Measurements from ENCODE around the gene DCAF17.
"Not testable (repeated sequence)": the region's sequence is repeated elsewhere in the genome, so short reads cannot be mapped to it uniquely, and the experiment has no call there.

Gene DCAF17

DNA sequence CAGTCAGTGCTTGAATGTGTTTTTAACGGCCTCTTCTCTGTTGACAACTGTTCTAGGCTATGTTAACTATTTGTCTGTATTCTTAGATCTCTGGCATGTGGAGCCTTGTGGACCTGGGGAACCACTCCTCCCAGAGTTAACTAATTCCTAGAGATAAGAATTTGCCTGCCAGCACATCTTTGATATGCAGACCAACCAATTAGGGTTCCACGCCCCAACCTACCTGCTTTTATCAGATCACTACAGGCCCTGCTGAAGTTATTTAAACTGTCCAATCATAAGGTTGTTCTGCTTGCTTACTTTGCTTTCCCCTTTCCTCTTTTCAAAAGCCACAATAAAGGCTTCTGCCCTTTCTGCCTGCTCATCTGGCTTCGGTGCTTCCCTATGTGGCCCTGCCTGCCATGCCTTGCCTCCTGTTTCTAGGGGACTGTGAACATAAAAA is 79.7 kb downstream of the DCAF17 start:
- peak; percentile 50 for DNase-seq (ENCODE audit: low spot score)

DNA sequence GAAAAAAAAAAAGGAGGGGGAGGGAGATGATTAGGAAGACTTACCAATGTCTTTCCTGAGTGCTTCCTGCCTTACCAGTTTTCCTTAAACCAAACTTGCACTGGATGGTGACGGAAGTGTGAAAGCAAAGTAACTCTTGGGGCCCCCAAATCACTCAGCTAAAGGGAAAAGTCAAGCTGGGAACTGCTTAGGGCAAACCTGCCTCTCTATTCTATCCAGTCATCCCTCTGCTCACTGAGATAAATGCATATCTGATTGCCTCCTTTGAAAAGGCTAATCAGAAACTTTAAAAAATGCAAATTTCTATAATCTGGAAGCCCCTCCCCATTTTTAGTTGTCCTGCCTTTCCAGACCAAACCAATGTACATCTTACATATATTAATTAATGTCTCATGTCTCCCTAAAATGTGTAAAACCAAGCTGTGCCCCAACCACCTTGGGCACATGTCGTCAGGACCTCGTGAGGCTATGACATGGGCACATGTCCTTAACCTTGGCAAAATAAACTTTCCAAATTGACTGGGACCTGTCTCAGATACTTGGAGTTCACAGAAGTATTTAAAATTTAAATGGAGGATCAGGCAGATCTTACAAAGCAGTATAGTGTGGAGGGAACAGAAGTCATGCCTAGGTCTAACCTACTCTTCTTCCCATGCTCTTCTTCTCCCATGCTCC is 81.0 kb downstream of the DCAF17 start:
- no peak for DNase-seq (ENCODE audit: low spot score)

DNA sequence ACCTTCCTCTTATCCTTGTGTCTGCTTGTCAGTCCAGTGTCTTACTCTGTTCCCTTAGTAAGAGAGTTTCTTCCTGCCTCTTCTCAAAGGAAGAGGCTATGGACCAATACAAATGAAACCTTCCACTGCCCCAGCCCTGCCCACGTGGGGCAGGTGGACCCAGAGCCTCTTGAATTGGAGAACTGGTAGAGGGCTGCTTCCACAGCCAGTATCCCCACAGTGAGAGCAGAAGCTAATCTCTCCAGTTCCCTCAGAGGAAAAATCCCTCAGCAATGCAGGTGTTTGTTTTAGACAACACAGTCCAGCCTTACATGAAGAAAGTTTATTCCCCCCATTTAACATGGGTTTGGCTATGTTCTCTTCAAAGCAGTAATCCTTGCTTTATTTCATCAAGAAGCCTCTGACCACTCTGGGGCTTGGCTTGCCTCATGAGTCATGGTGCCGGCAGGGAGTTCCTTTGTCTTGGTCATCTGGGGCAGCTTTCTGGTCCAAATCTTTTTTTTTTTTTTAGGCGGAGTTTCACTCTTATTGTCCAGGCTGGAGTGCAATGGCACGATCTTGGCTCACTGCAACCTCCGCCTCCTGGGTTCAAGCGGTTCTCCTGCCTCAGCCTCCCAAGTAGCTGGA is 81.8 kb downstream of the DCAF17 start:
- no peak for DNase-seq (ENCODE audit: low spot score)

DNA sequence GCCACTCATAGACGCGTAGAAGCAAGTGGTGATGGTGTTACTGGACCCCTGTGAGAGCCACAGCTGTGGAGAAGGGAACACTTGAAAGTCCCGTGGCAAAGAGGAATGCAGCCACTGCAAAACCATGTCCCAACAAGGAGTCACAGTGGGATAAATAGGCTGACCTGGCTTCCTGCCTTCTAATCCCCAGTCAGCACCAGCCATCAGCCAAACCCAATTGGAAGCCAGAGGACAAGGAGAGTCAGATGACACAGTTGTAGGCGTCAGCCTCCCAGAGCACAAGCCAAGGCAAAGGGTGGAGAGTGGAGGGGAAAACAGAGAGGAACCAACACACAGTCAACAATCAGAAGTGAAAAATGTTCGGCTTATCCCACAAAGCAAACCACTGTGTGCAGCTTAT is 82.8 kb downstream of the DCAF17 start:
- no peak for DNase-seq (ENCODE audit: low spot score)

DNA sequence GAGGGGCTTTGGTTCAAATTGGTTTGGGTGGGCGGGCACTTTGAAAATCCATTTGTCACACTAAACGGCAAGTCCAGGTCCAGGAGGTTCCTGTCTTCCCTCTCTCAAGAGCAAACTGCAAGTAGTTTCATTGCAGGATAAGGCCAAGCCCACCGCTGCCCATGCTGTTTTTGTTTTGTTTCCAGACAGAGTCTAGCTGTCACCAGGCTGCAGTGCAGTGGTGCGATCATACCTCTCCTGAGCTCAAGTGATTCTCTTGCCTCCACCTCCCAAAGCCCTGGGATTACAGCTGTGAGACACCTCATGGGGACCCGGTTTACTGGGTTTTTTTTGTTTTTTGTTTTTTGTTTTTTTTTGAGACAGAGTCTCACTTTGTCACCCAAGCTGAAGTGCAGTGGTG is 86.4 kb downstream of the DCAF17 start:
- no peak for DNase-seq (ENCODE audit: low spot score)

DNA sequence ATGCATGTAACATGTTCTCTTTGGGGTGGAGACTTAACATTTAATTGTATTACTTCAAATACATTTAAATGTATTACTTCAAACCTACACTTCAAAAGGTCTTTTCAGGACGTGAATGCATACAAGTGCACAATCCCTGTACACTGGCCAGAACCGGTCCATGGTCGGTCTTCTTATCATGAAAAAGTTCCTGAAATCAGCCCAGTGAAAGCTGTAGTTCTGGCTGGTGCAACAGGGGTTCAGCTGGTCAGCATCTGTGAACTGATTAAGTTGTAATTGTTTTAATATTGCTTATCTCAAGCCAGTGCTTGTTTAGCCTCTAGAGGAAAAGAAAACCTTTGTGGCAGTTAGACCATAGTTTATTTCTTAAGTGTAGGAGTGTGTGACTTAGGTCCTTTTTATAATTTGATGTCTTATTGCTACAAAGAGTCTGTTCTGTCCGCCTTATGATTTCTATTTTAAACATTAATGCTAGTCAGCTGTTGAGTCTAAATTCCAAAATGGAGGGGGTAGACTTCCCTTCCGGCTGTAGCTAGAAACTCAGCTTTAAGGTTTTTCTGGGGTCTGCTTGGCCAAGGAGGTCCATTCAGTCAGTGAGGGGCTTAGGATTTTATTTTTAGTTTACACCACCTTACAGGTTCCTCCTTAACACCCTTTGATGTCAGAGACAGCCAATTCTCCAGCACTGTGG is 87.5 kb downstream of the DCAF17 start:
- no peak for DNase-seq (ENCODE audit: low spot score)

DNA sequence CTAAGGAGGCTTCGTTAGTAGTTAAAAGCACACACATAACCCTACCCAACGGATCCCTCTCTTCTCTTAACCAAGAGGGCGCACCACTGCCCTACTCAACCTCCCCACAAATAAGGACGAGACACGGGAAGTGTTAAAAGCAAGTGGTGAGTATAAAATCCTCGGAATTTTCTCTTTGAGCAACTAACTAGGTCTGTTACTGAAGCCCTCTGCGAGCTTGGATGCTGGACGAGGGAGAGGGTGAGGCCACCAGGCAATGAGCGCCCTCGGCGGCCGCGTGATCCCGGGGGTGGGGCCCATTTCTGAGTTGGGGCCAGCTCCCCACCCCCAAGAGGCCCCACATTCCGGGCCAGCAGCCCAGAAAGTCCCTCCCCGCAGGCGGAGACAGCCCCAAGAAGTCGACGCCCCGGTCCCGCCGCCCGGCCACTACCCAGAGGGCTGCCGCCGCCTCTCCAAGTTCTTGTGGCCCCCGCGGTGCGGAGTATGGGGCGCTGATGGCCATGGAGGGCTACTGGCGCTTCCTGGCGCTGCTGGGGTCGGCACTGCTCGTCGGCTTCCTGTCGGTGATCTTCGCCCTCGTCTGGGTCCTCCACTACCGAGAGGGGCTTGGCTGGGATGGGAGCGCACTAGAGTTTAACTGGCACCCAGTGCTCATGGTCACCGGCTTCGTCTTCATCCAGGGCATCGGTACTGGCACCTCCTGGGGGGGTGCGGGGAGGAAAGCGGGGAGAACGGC is 88.2 kb downstream of the DCAF17 start, which contains the start of gene CYBRD1:
CYBRD1 (plus strand) TSS at position 423 of the 736 bp plus-strand sequence; CDS start at position 495, 72 bp downstream.
- peak; percentile 66 for DNase-seq (ENCODE audit: low spot score)

DNA sequence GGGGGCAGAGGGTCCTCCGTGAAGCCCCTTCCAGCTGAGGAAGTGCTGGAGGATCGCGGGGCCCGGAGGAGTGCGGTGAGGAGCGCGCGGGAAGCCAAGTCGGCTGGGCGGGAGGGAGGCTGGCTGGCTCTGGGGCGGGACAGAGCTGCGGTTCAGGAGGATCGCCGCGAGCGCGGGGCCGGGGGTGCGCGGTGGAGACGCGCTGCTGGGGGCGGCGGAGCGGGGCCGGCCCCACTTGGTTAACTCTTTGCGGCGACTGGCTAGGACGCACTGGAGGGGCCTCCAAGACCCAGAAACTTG is 88.7 kb downstream of the DCAF17 start:
- DNase-seq (ENCODE audit: low spot score): peak; percentile 14

DNA sequence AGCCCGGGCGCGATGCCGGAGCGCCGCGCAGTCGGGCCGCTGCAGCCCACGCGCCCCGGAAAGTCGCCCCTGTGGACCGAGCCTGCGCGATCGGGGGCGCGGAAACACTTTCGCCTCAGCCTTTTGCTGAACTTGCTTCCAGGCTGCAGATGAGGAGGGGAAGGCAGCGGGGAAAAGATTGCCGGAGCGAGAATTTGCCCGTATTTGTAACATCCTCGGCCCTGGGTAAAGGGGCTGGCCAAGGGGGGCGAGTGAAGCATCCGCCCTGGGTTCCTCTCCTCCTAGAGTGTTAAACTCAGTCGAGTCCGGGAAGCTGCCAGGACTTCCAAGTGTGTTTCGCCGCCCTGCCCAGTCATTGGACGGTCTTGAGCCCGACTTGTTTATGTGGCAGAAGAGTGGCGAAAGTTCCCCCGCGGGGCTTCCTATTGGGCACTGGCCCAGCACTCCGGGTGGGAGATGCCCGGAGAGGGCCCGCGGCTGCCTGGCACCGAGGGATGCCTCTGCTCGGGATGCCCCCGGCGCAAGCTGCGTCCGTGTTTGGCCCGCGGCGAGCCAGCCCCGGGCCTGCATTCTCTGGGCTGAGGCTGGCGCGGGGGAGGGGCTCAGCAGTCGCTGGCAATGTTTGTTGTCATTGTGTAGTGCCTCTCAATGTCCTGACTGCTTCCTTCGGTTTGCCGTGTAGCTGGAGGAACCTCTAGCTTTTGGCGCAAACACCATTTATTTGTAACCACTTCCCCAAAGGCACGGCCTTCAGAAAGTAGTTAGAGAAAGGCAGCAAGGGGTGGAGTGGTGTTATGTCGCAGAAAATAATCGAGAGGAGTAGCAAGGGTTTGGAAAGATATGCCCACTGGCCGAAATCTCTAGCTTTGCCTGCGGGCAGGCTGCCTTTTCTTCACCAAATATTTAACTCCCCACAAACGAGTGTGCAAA is 89.3 kb downstream of the DCAF17 start:
- DNase-seq (ENCODE audit: low spot score): peak; percentile 71

DNA sequence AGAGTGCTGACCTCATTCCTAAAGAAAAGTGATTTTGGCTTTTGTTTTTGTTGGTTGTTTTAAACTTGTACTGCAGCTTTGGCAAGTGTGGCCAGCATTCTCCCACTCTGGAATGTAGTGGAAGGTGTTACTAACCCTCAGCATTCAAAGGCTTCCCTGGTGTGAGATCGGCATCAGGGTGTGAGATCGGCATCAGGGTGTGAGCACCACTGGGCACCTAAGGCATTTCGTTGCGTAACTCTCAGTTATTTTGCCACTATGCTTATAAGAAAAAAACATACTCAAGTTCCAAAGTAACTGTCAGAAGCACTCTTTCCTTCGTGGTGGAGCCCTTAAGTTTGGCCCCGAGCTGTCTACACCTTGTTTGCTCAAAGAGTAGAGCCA is 90.0 kb downstream of the DCAF17 start:
- peak; percentile 46 for DNase-seq (ENCODE audit: low spot score)

DNA sequence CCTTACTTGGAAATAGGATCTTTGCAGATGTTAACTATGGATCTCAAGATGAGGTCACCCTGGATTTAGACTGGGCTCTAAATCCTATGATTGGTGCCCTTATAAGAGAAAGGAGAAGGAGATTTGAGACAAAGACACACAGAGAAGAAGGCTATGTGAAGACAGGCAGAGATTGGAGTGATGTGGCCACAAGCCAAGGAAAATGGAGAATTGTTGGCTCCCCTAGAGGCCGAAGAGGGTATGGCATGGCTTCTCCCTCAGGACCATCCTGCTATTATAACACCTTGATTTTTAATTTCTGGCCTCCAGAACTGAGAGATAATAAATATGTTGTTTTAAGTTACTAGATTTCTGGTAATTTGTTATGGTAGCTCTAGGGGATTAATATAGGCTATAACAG is 95.9 kb downstream of the DCAF17 start:
- DNase-seq (ENCODE audit: low spot score): no peak

DNA sequence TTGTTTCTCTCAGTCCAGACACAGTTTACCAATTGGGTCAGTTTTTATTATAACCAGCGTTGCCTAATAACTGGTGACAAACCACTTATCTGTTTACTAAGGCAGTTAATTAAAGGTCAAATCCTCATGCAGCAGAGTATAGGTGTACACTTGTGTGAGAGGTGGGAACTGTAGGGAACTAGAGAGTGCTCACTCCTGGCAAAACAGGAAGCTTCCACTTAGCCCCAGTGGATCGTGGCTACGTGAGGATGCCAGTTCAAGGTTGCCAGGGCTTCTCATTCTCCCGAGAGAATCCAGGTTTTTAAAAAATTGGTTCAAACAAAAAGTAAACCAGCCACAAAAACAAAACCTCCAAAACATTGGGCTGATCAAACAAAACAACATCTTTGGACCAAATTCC is 96.4 kb downstream of the DCAF17 start:
- no peak for DNase-seq (ENCODE audit: low spot score)

DNA sequence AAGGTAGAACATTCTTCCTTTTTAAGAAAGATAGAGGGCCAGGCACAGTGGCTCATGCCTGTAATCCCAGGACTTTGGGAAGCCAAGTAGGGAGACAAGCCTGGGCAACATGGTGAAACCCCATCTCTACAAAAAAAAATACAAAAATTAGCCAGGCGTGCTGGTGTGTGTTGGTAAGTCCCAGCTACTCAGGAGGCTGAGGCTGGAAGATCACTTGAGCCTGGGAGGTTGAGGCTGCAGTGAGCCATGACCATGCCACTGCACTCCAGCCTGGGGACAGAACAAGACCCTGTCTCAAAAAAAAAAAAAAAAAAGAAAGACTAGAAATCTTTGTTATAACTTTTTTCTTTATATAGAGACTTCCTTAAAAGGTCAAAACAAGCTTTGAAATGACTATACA is 96.8 kb downstream of the DCAF17 start:
- not testable (repeated sequence) for DNase-seq (ENCODE audit: low spot score)

DNA sequence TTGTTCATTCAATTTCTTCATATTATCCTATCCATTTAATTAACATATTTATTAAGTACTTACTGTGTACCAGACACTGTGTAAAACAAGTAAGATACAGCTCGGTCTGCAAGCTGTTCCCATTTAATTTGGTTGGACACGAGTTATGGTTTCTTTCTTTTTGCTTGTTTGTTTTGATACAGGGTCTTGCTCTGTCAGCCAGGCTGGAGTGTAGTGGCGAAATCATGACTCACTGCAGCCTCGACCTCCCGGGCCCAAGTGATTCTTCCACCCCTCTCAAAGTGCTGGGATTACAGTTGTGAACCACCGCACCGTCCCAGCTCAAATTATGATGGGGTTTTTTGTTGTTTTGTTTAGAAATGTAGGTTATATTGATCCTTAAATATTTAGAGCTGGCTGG is 97.3 kb downstream of the DCAF17 start:
- no peak for DNase-seq (ENCODE audit: low spot score)

DNA sequence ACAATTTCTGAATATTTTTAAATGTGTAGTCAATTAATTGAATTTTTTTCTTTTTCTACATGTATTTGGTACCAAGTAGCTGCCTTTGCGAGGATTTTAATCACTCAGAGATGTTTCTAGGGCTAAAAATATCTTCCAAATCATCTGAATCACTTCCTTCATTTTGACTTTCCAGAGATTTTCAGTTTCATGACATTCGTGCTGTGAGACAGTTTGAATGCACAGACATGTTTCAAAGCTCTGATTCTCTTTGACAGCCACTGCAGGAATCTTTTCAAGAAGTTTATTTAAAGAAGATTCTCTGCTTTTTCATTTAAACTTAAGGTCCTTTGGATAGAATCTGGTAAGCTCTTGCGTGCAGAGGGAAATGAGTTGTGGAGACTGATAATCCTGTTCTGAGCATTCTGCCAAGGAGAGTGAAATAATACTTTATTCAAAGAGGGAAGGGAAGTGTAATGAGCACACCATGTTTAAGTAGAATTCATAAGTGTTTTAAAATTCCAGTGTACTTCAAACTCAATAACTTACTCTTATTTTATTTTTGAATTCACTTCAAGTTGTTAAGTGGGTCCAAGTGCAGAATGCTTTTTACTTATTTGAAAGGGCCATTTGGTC is 97.9 kb downstream of the DCAF17 start:
- DNase-seq (ENCODE audit: low spot score): no peak

DNA sequence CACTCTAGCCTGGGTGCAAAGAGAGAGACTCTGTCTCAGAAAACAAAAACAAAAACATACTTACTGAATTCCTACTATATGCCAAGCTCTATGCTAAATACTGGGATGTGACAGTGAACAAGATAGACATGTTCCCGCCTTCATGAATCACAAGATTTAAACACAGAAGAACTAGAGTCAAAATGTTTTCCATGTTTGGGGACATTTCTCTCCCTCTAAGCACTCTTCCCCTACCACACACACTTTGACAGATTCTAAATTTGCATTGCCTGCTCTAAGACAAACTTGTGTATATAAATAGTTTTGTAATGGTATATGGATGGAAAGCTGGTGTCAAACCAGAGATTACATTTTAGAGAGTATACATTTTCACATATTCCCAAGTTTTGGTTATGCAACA is 99.3 kb downstream of the DCAF17 start:
- no peak for DNase-seq (ENCODE audit: low spot score)
